GM21390 (cell line): Measurements from ENCODE around the gene MEX3A.

ENCODE experiments used
- ATAC-seq: cut with Tn5 transposase; IDR thresholded peaks from one replicate; pipeline ENCODE4 v1.9.1; 2021; ENCODE audit not compliant: unreplicated experiment

MEX3A gene

GRCh38 chr1:156103521-156103947 lies 21.3 kb upstream of the MEX3A start:
- ATAC-seq = no peak

- ATAC-seq = no peak
Observed at GRCh38 chr1:156102633-156103511, 20.6 kb upstream of the MEX3A start.

DNA sequence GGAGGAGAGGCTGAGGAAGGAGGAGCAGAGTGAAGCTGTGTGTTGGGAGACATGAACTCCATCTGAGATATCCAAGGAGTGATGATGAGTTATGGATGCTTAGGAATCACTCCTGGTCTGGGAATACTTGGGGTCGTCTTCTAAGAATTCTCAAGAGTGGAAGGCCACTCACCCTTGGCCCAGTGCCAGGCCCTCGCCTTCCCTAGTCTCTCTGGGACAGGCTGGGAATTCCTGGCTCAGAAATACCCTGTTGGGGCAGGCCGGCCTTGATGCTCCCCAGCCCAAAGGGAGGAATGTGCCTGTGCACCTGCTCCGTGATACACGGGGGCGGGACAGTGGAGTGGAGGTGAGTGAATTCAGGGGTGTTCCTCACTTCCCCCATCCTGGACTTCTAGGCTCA lies 19.6 kb upstream of the MEX3A start:
- ATAC-seq = no peak

GRCh38 chr1:156100205-156100995 lies 18.1 kb upstream of the MEX3A start:
- no peak for ATAC-seq

DNA sequence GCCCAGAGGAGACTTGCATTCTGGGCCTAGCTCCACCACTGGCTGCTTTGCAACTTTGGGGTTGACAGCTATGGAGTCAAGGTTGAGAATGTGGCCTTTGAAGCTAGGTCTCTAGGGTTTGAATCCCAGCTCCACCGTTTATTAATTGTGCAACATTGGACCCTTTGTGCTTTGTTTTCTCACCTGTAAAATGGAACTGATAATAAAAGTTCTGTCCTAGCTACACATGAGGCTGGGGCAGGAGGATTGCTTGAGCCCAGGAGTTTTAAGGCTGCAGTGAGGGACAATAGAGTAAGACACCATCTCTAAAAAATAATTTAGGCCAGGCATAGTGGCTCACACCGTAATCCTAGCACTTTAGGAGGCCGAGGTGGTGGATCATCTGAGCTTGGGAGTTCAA lies 17.0 kb upstream of the MEX3A start:
- no peak for ATAC-seq

GRCh38 chr1:156098784-156099183 lies 16.5 kb upstream of the MEX3A start:
- no peak for ATAC-seq

DNA sequence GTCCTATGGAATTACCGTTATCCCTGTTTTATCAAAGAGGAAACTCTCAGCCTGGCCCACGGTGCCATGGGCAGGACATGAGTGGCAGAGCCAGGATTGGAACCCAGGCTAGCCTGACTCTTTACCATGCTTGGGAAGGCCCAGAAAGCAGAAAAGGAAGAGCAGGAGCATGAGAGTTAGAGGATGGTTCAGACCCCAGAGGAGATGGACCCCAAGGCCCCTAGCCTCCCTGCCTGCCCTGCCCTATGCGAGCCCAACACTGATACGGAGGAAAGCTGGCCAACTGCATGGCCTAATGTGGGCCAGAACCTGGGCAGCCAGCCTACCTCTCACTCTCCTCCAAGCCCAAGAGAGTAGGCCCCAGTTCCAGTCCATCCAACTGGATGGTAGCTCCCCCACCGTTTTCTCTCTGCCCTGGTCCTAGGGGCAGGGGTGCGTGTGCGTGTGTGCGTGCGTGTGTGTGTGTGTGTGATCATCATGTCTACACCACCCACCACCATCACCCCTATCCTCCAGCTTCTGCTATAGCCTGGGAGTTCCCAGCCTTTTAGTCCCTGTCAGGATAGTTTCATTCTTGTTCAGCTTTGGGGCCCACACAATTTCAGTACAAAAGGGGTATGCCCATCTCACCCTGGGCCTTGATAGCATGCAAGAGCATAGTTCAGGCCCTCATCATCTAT lies 15.4 kb upstream of the MEX3A start:
- ATAC-seq = no peak

- peak; percentile 62 for ATAC-seq
Observed at GRCh38 chr1:156096640-156097391, 14.6 kb upstream of the MEX3A start.

GRCh38 chr1:156095906-156096508 lies 13.7 kb upstream of the MEX3A start:
- ATAC-seq = no peak

- ATAC-seq = no peak
Observed at GRCh38 chr1:156091610-156092009, 9.3 kb upstream of the MEX3A start.

- ATAC-seq = peak; percentile 71
Observed at GRCh38 chr1:156090840-156091188, 8.5 kb upstream of the MEX3A start.

DNA sequence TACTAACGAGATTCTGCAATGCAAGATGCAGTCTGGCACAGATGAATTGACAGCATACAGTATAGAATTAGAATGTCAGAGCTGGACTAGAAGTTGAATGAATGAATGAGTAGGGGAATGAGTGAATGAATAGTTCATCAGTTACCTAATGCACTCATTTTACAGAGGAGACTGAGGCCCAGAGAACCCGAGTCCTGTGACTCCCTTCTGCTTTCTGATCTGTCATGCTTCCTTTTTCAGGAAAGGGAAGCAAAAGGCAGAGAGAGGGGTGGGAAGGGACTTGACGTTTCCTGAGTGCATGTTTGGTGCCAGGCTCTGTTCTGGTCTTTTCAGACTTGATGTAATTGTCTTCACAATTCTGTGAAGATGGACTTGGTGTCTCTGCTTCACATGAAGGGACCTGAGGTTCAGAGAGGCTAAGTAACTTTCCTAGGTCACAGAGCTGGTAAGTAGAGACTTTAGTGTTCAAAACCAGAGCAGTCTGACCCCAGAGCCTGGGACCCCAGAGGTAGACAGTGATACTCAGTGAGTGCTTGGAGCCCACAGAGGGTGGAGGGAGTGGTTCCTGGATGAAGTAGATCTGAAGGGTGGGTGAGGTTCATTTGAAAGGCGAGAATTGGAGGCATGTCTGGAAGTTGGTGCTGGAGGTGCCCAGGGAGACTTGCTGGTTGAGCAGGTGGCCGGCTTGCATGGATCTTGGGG lies 8.0 kb upstream of the MEX3A start:
- no peak for ATAC-seq

GRCh38 chr1:156089704-156090103 lies 7.4 kb upstream of the MEX3A start:
- no peak for ATAC-seq

DNA sequence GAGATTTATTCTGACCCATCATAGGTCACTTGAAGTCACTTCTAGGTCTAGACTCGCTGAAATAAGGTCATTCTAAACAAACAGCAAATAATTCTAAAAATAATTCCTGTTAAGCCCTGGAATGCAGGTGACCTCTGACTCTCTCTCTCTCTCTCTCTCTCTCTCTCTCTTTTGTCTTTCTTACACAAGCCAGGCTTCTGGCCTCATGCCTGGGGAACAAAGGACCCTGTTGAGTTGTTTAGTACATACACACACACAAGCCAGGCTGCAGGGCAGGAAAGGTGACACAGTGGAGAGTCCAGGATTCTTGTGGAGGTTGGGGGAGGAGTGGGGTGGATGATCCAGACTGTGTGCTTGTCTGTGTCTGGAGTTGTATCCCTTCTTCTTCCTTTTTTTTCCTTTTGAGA lies 4.0 kb upstream of the MEX3A start:
- no peak for ATAC-seq

DNA sequence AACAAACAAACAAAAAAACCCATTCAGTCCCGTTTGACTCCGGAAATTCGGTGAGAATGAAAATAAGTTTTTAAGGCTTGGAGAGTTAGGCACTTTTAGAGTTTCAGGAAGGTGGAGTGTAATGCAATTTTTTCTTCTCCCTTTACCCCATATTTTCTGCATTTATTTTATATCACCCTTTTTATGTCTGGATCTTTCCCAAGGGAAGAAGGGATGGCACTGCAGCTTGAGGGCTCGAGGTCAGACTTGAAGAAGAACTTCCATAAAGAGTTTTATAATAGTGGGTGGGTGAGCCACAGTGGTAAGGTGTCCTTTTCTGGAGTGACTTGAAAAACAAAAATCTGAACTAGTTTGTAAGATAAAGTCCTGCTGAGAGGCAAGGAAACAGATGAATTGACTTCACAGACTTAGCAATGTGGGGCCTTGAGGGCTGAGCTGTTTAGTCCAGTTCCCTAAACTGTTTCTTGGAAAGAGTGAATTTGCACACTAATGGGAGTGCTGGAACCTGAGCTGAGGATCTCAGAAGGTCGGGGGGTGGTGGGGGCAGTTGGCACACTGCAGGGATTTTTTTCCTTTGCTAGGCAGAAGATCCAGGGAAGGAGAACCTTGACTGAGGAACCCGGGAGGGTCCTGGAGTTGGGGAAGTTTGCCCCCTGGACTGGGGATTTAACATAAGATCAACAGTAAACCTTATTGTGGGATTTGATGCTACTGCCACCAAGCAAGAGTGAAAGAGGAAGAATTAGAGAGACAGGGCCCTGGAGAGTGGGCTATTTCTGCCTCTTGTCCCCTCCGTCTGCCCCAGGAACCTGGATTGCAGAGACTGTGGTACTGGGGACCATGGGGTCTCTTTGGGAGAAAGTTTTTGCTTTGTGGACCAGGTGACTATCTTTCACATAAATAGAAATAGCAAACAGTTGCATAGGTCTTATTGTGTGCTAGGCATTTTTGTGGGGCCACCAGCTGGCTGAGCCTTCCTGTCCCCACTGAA lies 1.8 kb upstream of the MEX3A start:
- ATAC-seq = no peak

GRCh38 chr1:156081917-156082308 lies 352 bp downstream of the MEX3A start:
- ATAC-seq = no peak

DNA sequence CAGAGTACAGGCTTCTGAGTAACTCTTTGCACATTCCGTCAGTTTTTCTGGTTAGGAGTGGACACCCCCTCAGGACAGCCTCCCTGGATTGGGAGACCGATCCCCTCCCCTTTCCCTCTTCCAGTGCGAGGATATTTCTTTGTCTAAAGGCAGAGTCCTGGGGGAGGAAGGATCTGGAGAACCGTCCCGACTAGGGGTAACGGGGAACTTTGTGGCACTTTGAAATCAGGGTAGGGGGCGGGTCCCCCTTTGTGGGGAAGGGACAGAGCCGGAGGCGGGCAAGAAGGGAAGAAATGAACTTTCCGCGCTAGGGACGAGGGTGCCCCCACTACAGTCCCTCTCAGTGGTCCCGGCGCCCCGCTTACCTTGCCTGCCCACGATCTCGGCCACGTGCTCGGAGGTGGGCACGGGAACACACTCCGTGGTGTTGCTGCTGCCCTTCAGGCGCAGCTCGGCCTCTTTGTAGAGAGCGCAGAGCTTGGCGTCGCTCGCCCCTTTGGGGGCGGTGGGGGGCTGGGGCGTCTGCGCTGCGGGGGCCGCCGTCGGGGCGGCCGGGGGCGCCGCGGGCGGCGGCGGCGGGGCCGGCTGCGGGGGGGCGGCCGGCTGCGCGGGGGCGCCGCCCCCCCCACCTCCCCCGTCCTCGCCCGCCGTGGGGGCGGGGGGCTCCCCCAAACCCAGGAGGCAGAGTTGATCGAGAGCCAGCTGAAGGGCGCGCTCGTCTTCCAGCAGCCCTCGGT lies 917 bp downstream of the MEX3A start:
- ATAC-seq = no peak

GRCh38 chr1:156080863-156081179 lies 1.4 kb downstream of the MEX3A start:
- ATAC-seq = no peak
